H1 (cell line): Measurements from ENCODE around the gene CD164. TPM values are rescaled to one million over a fixed set of nuclear protein-coding genes. Genes with fewer than 3 reads are reported as not detected.

Experiments used
- CTCF ChIA-PET: fragments of 300-600 bp; sonication (Branson Sonifier 250); formaldehyde crosslinking; loops from one replicate; lab custom pipeline; 2021; ENCODE audit not compliant: partially characterized antibody; lab: Charles Lee
- POLR2A ChIA-PET: fragments of 300-600 bp; sonication (Branson Sonifier 250); formaldehyde crosslinking; loops from one replicate; lab custom pipeline; 2021; ENCODE audit warnings: inconsistent platforms; ENCODE audit not compliant: partially characterized antibody; lab: Charles Lee
- DNase-seq, 2 experiments: peaks; one replicate each; pipeline versions ENCODE4 v3.0.0 to v3.0.0-alpha.2; 2010 to 2022; ENCODE audit warnings: low spot score in 2 of 2, low read depth in 1 of 2, mixed read lengths in 1 of 2
- FAIRE-seq: peaks from 2 replicates; lab custom pipeline; 2011; peaks lifted over from hg19 to GRCh38; lab: Jason Lieb, UNC
- H2AFZ ChIP-seq: 2 replicates; pipeline ENCODE4 v1.8.1; 2012; ENCODE audit warnings: low read length, inconsistent platforms
- H2AK5ac ChIP-seq: 2 replicates; pipeline ENCODE4 v1.6.1; 2013; ENCODE audit warnings: low read depth, low read length
- H2BK120ac ChIP-seq: replicated peaks from 2 replicates; pipeline ENCODE3; 2013; ENCODE audit warnings: low read depth, low read length, inconsistent platforms
- H2BK12ac ChIP-seq: 2 replicates; pipeline ENCODE4 v1.6.1; 2013; ENCODE audit warnings: low read depth, low read length
- H2BK15ac ChIP-seq: 2 replicates; pipeline ENCODE4 v1.6.1; 2013; ENCODE audit warnings: low read length
- H2BK20ac ChIP-seq: 2 replicates; pipeline ENCODE4 v1.6.1; 2013; ENCODE audit warnings: low read length
- H2BK5ac ChIP-seq: 2 replicates; pipeline ENCODE4 v1.6.1; 2013; ENCODE audit warnings: low read depth, low read length
- H3K14ac ChIP-seq: 2 replicates; pipeline ENCODE4 v1.6.1; 2013; ENCODE audit warnings: inconsistent platforms; ENCODE audit not compliant: insufficient read length
- H3K18ac ChIP-seq: 2 replicates; pipeline ENCODE4 v1.6.1; 2013; ENCODE audit warnings: low read length; ENCODE audit errors: extremely low read depth
- H3K23ac ChIP-seq: 2 replicates; pipeline ENCODE4 v1.6.1; 2013; ENCODE audit warnings: inconsistent platforms; ENCODE audit not compliant: insufficient read length
- H3K23me2 ChIP-seq: 2 replicates; pipeline ENCODE4 v1.6.1; 2013; ENCODE audit warnings: low read depth, low read length
- H3K27ac ChIP-seq: 2 replicates; pipeline ENCODE4 v1.6.1; 2011; ENCODE audit warnings: low read depth, low read length, inconsistent platforms
- H3K27me3 ChIP-seq, 4 experiments: replicated peaks in 1 of 4; 1 replicate in 1 of 4; 2 replicates in 3 of 4; pipeline versions ENCODE4 v1.6.1 to v1.8.1; 2011 to 2013; ENCODE audit warnings: low read length in 3 of 4, mild to moderate bottlenecking in 3 of 4, inconsistent platforms in 2 of 4, mixed read lengths in 2 of 4, moderate library complexity in 1 of 4; ENCODE audit not compliant: control insufficient read depth in 3 of 4, insufficient read depth in 3 of 4; ENCODE audit errors: extremely low read depth in 1 of 4
- H3K36me3 ChIP-seq, 4 experiments: 2 replicates each; pipeline versions ENCODE4 v1.6.1 to v1.8.1; 2011 to 2013; ENCODE audit warnings: mild to moderate bottlenecking in 4 of 4, low read length in 3 of 4, moderate library complexity in 2 of 4, control low read depth in 1 of 4, inconsistent platforms in 1 of 4; ENCODE audit not compliant: insufficient read depth in 4 of 4, control insufficient read depth in 2 of 4
- H3K4ac ChIP-seq: replicated peaks from 2 replicates; pipeline ENCODE3; 2013; ENCODE audit warnings: low read length, low read depth, mixed read lengths, inconsistent platforms; ENCODE audit not compliant: insufficient read length
- H3K4me1 ChIP-seq, 4 experiments: replicated peaks in 1 of 4; 1 replicate in 1 of 4; 2 replicates in 3 of 4; pipeline versions ENCODE4 v1.6.1 to v1.8.1; 2011 to 2013; ENCODE audit warnings: low read length in 3 of 4, inconsistent platforms in 2 of 4, mixed read lengths in 1 of 4; ENCODE audit not compliant: insufficient read depth in 4 of 4, control insufficient read depth in 3 of 4
- H3K4me2 ChIP-seq, 2 experiments: 2 replicates each; pipeline versions ENCODE4 v1.6.1 to v1.8.1; 2011 to 2013; ENCODE audit warnings: low read depth in 2 of 2, low read length in 2 of 2, control low read depth in 1 of 2, inconsistent platforms in 1 of 2, mild to moderate bottlenecking in 1 of 2; ENCODE audit not compliant: insufficient read depth in 1 of 2
- H3K4me3 ChIP-seq, 4 experiments: fragments of 200-600, 300-600 bp in 1 of 4; sonication (generic), shearing (Covaris generic), sonication (Bioruptor Twin) in 1 of 4; 2 replicates each; pipeline versions ENCODE4 v1.5.1 to v1.8.1; 2011 to 2016; ENCODE audit warnings: low read length in 4 of 4, low read depth in 3 of 4, control low read depth in 2 of 4, inconsistent platforms in 2 of 4, mild to moderate bottlenecking in 2 of 4, mixed read lengths in 1 of 4, moderate library complexity in 1 of 4; ENCODE audit not compliant: insufficient read depth in 2 of 4; ENCODE audit errors: extremely low read depth in 1 of 4
- H3K56ac ChIP-seq: replicated peaks from 2 replicates; pipeline ENCODE3; 2013; ENCODE audit warnings: low read depth, mild to moderate bottlenecking, mixed read lengths, low read length, inconsistent platforms; ENCODE audit not compliant: insufficient read length
- H3K79me1 ChIP-seq: 2 replicates; pipeline ENCODE4 v1.6.1; 2013; ENCODE audit warnings: low read depth, low read length, control low read depth
- H3K79me2 ChIP-seq, 2 experiments: 2 replicates each; pipeline versions ENCODE4 v1.6.1 to v1.8.1; 2012 to 2013; ENCODE audit warnings: low read length in 2 of 2, mild to moderate bottlenecking in 2 of 2, inconsistent platforms in 1 of 2; ENCODE audit not compliant: insufficient read depth in 2 of 2, control insufficient read depth in 1 of 2
- H3K9ac ChIP-seq, 4 experiments: replicated peaks in 1 of 4; 1 replicate in 1 of 4; 2 replicates in 3 of 4; pipeline versions ENCODE4 v1.6.1 to v1.8.1; 2011 to 2013; ENCODE audit warnings: low read depth in 3 of 4, low read length in 3 of 4, control low read depth in 2 of 4, mild to moderate bottlenecking in 2 of 4, moderate library complexity in 2 of 4, inconsistent platforms in 1 of 4; ENCODE audit errors: extremely low read depth in 1 of 4
- H3K9me3 ChIP-seq, 2 experiments: 2 replicates each; pipeline versions ENCODE4 v1.6.1 to v1.8.1; 2012 to 2013; ENCODE audit warnings: mild to moderate bottlenecking in 2 of 2, moderate library complexity in 2 of 2, control low read depth in 1 of 2, inconsistent platforms in 1 of 2, low read depth in 1 of 2, low read length in 1 of 2, mixed read lengths in 1 of 2; ENCODE audit not compliant: insufficient read depth in 2 of 2
- H4K20me1 ChIP-seq, 2 experiments: replicated peaks in 1 of 2; 2 replicates each; pipeline versions ENCODE3 to v1.8.1; 2011 to 2013; ENCODE audit warnings: inconsistent platforms in 2 of 2, low read length in 2 of 2, mild to moderate bottlenecking in 1 of 2; ENCODE audit not compliant: insufficient read depth in 2 of 2, control insufficient read depth in 1 of 2
- H4K5ac ChIP-seq: 2 replicates; pipeline ENCODE4 v1.6.1; 2013; ENCODE audit warnings: low read length, low read depth, mixed read lengths, inconsistent platforms; ENCODE audit not compliant: insufficient read length
- H4K8ac ChIP-seq: 2 replicates; pipeline ENCODE4 v1.8.0; 2013; ENCODE audit warnings: mild to moderate bottlenecking, moderate library complexity, low read length, inconsistent platforms; ENCODE audit not compliant: insufficient read depth; ENCODE audit errors: extremely low read depth
- H4K91ac ChIP-seq: replicated peaks from 2 replicates; pipeline ENCODE3; 2013; ENCODE audit warnings: low read length, mixed read lengths, inconsistent platforms; ENCODE audit not compliant: insufficient read length
- BCL11A ChIP-seq, 2 experiments: IDR thresholded peaks; one replicate each; pipeline ENCODE4 v1.6.1; 2011; ENCODE audit warnings: low read depth in 2 of 2, low read length in 2 of 2, mild to moderate bottlenecking in 2 of 2
- CBX5 ChIP-seq: fragments of 300-800, 300-1000 bp; sonication (generic); IDR thresholded peaks from 2 replicates; pipeline ENCODE4 v1.7.1; 2016; ENCODE audit warnings: antibody characterized with exemption, low read length, low read depth
- CTBP2 ChIP-seq: IDR thresholded peaks from 2 replicates; pipeline ENCODE4 v1.7.0; 2011; ENCODE audit warnings: borderline replicate concordance, mild to moderate bottlenecking, moderate library complexity, mixed read lengths, low read length; ENCODE audit not compliant: insufficient read depth, insufficient read length
- HDAC6 ChIP-seq: IDR thresholded peaks from one replicate; pipeline ENCODE4 v1.7.1; 2012; ENCODE audit warnings: low read depth, mild to moderate bottlenecking, inconsistent platforms, low read length, moderate library complexity
- KDM4A ChIP-seq: IDR thresholded peaks from one replicate; pipeline ENCODE4 v1.7.1; 2012; ENCODE audit warnings: low read depth, mild to moderate bottlenecking, moderate library complexity, low read length, inconsistent platforms; ENCODE audit not compliant: severe bottlenecking
- MAFK ChIP-seq: IDR thresholded peaks from 2 replicates; pipeline ENCODE4 v1.6.1; 2012; ENCODE audit warnings: low read depth, mild to moderate bottlenecking, improper control_type of control experiment, low read length
- WGBS, 2 experiments: shearing (Covaris generic) in 1 of 2; methylation state at CpG; one replicate each; pipeline versions ENCODE4 v1.1.6 to v1.1.7; 2013 to 2015; ENCODE audit warnings: low lambda C conversion rate in 2 of 2, mixed read lengths in 2 of 2, inconsistent platforms in 1 of 2, low coverage in 1 of 2, missing lambda C conversion rate in 1 of 2; ENCODE audit not compliant: insufficient replicate concordance in 2 of 2, insufficient coverage in 1 of 2, insufficient read length in 1 of 2; ENCODE audit errors: extremely low coverage in 1 of 2, missing lambda C conversion rate in 1 of 2; 5-methylcytosine and 5-hydroxymethylcytosine counted together
- polyA plus RNA-seq, 7 experiments: library from polyadenylated mRNA; depleted of rRNA in 3 of 7; stranded (reverse) in 5 of 7; unstranded in 2 of 7; fragments of >200 nt in 5 of 7; fragments of 200-250 nt in 2 of 7; gene quantifications; 1 replicate in 5 of 7; 2 replicates in 1 of 7; 4 replicates in 1 of 7; pipeline versions ENCODE4 v1.2.1 to v1.2.3, GENCODE V29; 2011 to 2013; ENCODE audit warnings: missing spikeins in 2 of 7, mixed read lengths in 2 of 7
- total RNA-seq: library from RNA; stranded (reverse); fragmentation: NEBNext Ultra II Directional; extraction: Animal tissue kit (Norgen Biotek cat#: 25700); gene quantifications from 2 replicates; pipeline ENCODE4 v1.2.1, GENCODE V29; 2021

CD164 gene
- total and polyA plus RNA-seq, 2 of the 8 experiments (the other 6 are each of a cell fraction or from before 2014, with no cell fraction given): 69.3 to 94.3 TPM

- no peak overlapping the region for H3K23ac ChIP-seq
- H4K91ac ChIP-seq: no peak overlapping the region
- no peak overlapping the region for H2BK12ac ChIP-seq
- no peak overlapping the region for H2AK5ac ChIP-seq
- H2BK5ac ChIP-seq: no peak overlapping the region
- H3K23me2 ChIP-seq: no peaks in the 10 kb centered on the region
- no peaks in the 10 kb centered on the region for H4K20me1 ChIP-seq
- no peak overlapping the region for H3K56ac ChIP-seq
- H3K4ac ChIP-seq: no peak overlapping the region
- H4K8ac ChIP-seq: no peak overlapping the region
- no peaks in the 10 kb centered on the region for H3K79me1 ChIP-seq
- no peak overlapping the region for H2BK15ac ChIP-seq
- H3K4me2 ChIP-seq: no peak overlapping the region
- no peak overlapping the region for H3K18ac ChIP-seq
- H3K9me3 ChIP-seq: no peaks in the 10 kb centered on the region
- H3K36me3 ChIP-seq: no peaks in the 10 kb centered on the region
- DNase-seq: no peak
- H3K4me1 ChIP-seq: no peaks in the 10 kb centered on the region; a peak in 2 of 7 replicates
- no peak overlapping the region for H4K5ac ChIP-seq
- H2BK20ac ChIP-seq: no peak overlapping the region
- no peaks in the 10 kb centered on the region for H3K27me3 ChIP-seq
- no peak overlapping the region for H2AFZ ChIP-seq
- CTCF ChIA-PET: interaction anchor here (1.0 kb wide), 1 partner anchor 24 kb away, joined by 3 read pairs; no protein-coding TSS in a partner anchor
- TF ChIP-seq HDAC6: no peak
- TF ChIP-seq BCL11A (IDR thresholded peaks at IDR 0.05; ENCODE audit: low read depth in 2 of 2, low read length in 2 of 2): no peak
- TF ChIP-seq CBX5: no peak
- no peak for TF ChIP-seq CTBP2
- no peak for TF ChIP-seq KDM4A
- TF ChIP-seq MAFK: no peak
- H3K14ac ChIP-seq: no peak overlapping the region
- H3K79me2 ChIP-seq: no peaks in the 10 kb centered on the region
- no peak for FAIRE-seq
- H3K27ac ChIP-seq: no peak overlapping the region
- H3K9ac ChIP-seq: no peak overlapping the region
- 80% methylated on average over 6 of the region's 7 CpGs; no CpG with 5 or more reads in 1 of the 2 experiments for WGBS, 2 experiments
- H3K4me3 ChIP-seq: no peak overlapping the region
- POLR2A ChIA-PET: no interaction called here
- H2BK120ac ChIP-seq: no peak overlapping the region
Measured at GRCh38 chr6:109326351-109326750, 55.9 kb downstream of the CD164 start.
